Adrenal gland (tissue), 5 donors: Measurements from ENCODE around the gene KRTAP2-4.

ENCODE experiments used
- CTCF ChIP-seq, 6 experiments: fragments of 450-650 bp in 4 of 6; fragments of 200-600 bp in 2 of 6; sonication (generic) in 1 of 6; IDR thresholded peaks; 1 replicate in 5 of 6; 2 replicates in 1 of 6; pipeline versions ENCODE4 v1.5.1 to v1.8.0; 2016 to 2021; ENCODE audit warnings: antibody characterized with exemption in 6 of 6, mild to moderate bottlenecking in 2 of 6, moderate library complexity in 1 of 6
- POLR2A ChIP-seq, 2 donors: fragments of 450-650 bp; IDR thresholded peaks; one replicate each; pipeline ENCODE4 v1.6.1; 2017; ENCODE audit warnings: antibody characterized with exemption in 2 of 2, mild to moderate bottlenecking in 2 of 2, moderate library complexity in 1 of 2
- donor health status: DM: no; HTN: no; CAD: no.

GRCh38 chr17:41063449-41063848, 2.2 kb downstream of the KRTAP2-4 start:
- TF ChIP-seq CTCF (IDR thresholded peaks at IDR 0.05) = no peak
- no peak for TF ChIP-seq POLR2A (IDR thresholded peaks at IDR 0.05)
